Motor neuron (in vitro differentiated cells): ENCODE data around the gene SCNN1B. TPM values are rescaled to one million over a fixed set of nuclear protein-coding genes. Genes with fewer than 3 reads are reported as not detected.

Experiments
- ATAC-seq, 8 experiments: fragments of 200-7000 bp; cut with Tn5 transposase; replicated peaks in 6 of 8; 2 replicates each; pipeline ENCODE4 v1.8.0; 2021; ENCODE audit warnings: mild to moderate bottlenecking in 8 of 8, moderate library complexity in 8 of 8
- H3K27ac ChIP-seq, 2 donors: fragments of 250-450 bp; sonication (Bioruptor Pico); 2 replicates each; pipeline ENCODE4 v1.9.0; 2021; ENCODE audit warnings: antibody characterized with exemption in 2 of 2, mild to moderate bottlenecking in 2 of 2, moderate library complexity in 1 of 2
- H3K4me1 ChIP-seq, 2 donors: fragments of 250-450 bp; sonication (Bioruptor Pico); replicated peaks in 1 of 2; 2 replicates each; pipeline ENCODE4 v1.6.1; 2021; ENCODE audit warnings: antibody characterized with exemption in 2 of 2, mild to moderate bottlenecking in 2 of 2, moderate library complexity in 1 of 2
- H3K4me3 ChIP-seq, 5 donors: fragments of 250-450 bp; sonication (Bioruptor Pico); 2 replicates each; pipeline ENCODE4 v1.9.0; 2021; ENCODE audit warnings: antibody characterized with exemption in 5 of 5, mild to moderate bottlenecking in 5 of 5, moderate library complexity in 4 of 5
- WGBS, 10 experiments: fragments of 450-650 bp; shearing (Covaris generic); methylation state at CpG; one replicate each; pipeline ENCODE4 v1.0.0; 2022; 5-methylcytosine and 5-hydroxymethylcytosine counted together
- in situ Hi-C, 9 experiments: fragments of 400-800 bp; cut with MboI; loops; one replicate each; pipeline ENCODE4 v1.15.0; 2021; ENCODE audit warnings: low sequenced_read_pairs in 9 of 9, low pct_unique_long_range_greater_than_20kb in 2 of 9; ENCODE audit not compliant: unreplicated experiment in 9 of 9
- total RNA-seq, 8 experiments: library from RNA; unstranded; fragments of 300-600 nt; gene quantifications; 2 replicates each; pipeline versions ENCODE4 v1.2.3 to v1.2.4, GENCODE V29; 2022

SCNN1B gene
- total RNA-seq, 8 experiments from 2014 or later: 0.25 to 0.85 (median 0.59) TPM; not detected in 4

GRCh38 chr16:23317751-23318150 is 15.6 kb downstream of the SCNN1B start:
- no peak for ATAC-seq
- Histone ChIP-seq H3K4me1 (peaks cover 0 to 5% of the 10 kb centered on the region in 2 donors), H3K4me3 (no peak overlapping the region), H3K27ac (no peak overlapping the region)
- WGBS, 10 experiments: 0 to 100% (median 50%) methylated on average over 1 of the region's 2 CpGs; no CpG with 5 or more reads in 4 of the 10 experiments
- in situ Hi-C loops: no loop called here

- whole genome bisulfite sequencing, 10 experiments: 20 to 100% (median 93%) methylated on average over 1 to 2 of the region's 2 CpGs; no CpG with 5 or more reads in 4 of the 10 experiments
Measured at GRCh38 chr16:23318639-23319038, 16.5 kb downstream of the SCNN1B start.

DNA sequence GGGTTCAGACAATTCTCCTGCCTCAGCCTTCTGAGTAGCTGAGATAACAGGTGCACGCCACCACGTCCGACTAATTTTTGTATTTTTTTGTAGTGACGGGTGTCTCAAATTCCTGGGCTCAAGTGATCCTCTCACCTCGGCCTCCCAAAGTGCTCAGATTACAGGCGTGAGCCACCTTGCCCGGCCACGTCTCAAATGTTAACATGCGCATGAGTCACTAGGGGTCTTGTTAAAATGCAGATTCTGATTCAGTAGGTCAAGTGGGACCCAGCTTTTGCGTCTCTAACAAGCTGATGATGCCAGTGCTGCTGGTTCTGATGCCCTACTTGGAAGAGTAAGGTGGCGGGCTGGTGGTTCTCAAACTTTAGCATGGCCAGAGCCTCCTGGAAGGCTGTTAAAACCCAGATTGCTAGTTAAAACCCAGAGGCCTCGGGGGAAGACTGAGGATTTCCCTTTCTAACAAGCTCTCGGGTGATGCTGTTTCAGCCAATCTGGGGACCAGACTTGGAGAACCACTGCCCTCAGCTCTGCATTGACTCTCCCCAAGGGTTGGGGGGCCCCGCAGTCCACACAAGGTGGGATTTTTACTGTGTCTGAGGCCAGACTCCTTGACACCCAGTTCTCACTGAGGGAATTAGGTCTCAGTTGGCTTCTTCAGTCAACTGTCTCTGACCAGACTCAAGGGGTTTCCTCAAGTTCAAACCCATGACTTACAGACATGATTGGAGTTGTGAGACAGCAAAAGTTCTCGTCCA is 17.9 kb downstream of the SCNN1B start:
- in situ Hi-C loops: no loop called here
- WGBS, 10 experiments: 50 to 95% (median 78%) methylated on average over 1 to 13 of the region's 15 CpGs; no CpG with 5 or more reads in 1 of the 10 experiments
- H3K4me3 ChIP-seq: no peak overlapping the region
- ATAC-seq: no peak
- peaks cover 0 to 5% of the 10 kb centered on the region in 2 donors for H3K4me1 ChIP-seq
- H3K27ac ChIP-seq: no peak overlapping the region

More at GRCh38 chr16:23318639-23319038, 16.5 kb downstream of the SCNN1B start:
- Histone ChIP-seq H3K4me3 (no peak overlapping the region), H3K27ac (no peak overlapping the region), H3K4me1 (peaks cover 0 to 5% of the 10 kb centered on the region in 2 donors)
- in situ Hi-C loops: no loop called here
- ATAC-seq: no peak

DNA sequence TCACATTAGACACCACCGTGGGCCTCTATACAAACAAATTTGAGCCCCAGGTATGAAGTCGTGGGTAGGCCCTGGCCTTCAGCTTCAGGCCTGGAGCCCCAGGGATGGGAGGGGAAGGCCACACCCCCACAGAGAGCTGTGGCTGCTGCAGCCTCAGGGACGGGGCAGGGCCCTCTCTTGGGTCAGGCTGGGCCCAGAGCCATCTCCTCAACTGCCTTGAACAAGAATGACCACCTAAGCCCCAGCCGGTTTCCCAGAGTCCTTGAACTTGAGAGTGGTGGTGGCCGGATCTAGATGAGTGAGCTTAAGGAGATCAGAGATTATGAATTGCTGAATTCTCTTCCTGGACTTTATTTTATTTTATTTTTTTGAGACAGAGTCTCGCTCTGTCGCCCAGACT is 18.6 kb downstream of the SCNN1B start:
- WGBS, 10 experiments: 0 to 100% (median 80%) methylated on average over 1 to 2 of the region's 7 CpGs; no CpG with 5 or more reads in 5 of the 10 experiments
- Histone ChIP-seq H3K4me1 (peaks cover 0 to 5% of the 10 kb centered on the region in 2 donors), H3K27ac (no peak overlapping the region), H3K4me3 (no peak overlapping the region)
- peak in 2 of 8 experiments; percentile 78 to 84 for ATAC-seq
- in situ Hi-C loops: no loop called here

DNA sequence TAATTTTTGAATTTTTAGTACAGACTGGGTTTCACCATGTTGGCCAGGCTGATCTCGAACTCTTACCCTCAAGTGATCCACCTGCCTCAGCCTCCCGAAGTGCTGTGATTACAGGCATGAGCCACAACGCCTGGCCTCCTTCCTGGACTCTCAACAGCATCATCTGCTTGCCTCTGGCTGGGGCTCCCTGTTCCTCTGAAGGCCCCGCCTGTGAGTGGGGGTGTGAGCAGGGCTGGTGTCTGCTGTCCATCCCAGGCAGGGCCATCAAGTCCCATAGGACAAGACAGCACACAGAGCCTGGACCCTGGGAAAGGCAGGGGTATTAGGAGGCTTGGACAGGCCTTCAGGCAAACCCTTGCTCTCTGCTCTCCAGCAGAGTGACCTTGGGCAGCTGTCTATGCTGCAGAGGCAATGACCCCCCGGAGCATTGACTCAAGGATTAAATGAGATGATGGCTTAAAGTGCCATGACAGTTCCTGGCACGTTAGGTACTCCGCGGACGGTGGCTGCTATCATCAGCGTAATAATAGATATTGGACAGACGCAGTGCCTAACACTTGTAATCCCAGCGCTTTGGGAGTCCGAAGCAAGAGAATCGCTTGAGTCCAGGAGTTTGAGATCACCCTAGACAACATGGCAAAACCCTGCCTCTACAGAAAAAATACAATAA is 19.2 kb downstream of the SCNN1B start:
- peaks cover 0 to 5% of the 10 kb centered on the region in 2 donors for H3K4me1 ChIP-seq
- WGBS, 10 experiments: 40 to 93% (median 83%) methylated on average over 1 to 11 of the region's 14 CpGs; no CpG with 5 or more reads in 4 of the 10 experiments
- in situ Hi-C loops: no loop called here
- no peak overlapping the region for H3K27ac ChIP-seq
- no peak for ATAC-seq
- H3K4me3 ChIP-seq: no peak overlapping the region

- Histone ChIP-seq H3K27ac (no peak overlapping the region), H3K4me1 (no peaks in the 10 kb centered on the region), H3K4me3 (no peak overlapping the region)
- in situ Hi-C loops: no loop called here
- WGBS, 10 experiments: 14 to 100% (median 83%) methylated on average over 1 of the region's 1 CpG; no CpG with 5 or more reads in 4 of the 10 experiments
- ATAC-seq: no peak
Measured at GRCh38 chr16:23323224-23324030, 21.3 kb downstream of the SCNN1B start.

DNA sequence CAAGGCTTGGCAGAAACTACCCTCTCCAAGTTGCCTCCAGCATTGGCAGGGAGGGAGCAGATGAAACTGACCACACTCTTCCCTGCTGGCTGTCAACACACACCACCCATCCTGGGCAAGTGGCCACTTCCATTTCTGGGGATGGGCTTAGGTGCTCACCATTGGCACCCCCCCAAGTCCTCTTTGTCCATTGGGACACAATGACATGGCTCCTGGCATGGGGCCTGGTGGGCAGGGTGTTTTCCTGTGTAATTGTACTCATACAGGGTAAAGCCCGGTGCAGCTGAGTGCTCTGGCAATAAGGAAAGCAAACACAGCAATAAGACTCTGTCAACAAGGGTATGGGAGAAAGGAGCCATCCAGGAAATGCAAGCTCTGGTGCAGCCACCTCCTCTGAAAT is 22.6 kb downstream of the SCNN1B start:
- WGBS, 10 experiments: 17 to 50% methylated on average over 1 of the region's 1 CpG; no CpG with 5 or more reads in 8 of the 10 experiments

DNA sequence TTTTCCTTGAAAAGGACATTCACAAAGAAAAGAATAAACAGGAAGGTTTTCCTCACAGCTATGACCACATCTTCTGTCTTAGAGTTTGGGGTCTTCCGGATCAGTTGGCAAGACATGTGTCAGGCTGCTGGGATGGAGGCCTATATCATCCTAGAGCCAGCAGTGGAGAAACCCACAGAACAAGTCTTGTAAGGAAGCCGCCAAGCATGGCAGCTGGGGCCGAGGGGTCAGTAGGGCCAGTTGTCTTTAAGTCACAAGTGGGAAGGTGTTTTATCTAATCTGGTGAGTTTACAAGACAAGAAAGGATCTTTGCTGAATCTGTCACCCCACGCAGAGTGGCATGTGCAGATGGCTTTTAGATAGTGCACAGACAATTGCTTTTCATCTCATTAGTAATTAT is 25.7 kb downstream of the SCNN1B start:
- 10 to 97% (median 59%) methylated on average over 2 to 4 of the region's 4 CpGs; no CpG with 5 or more reads in 4 of the 10 experiments for WGBS, 10 experiments
- ATAC-seq: no peak
- no peak overlapping the region for H3K27ac ChIP-seq
- in situ Hi-C loops: no loop called here
- no peak overlapping the region for H3K4me3 ChIP-seq
- no peaks in the 10 kb centered on the region for H3K4me1 ChIP-seq

More for the DNA sequence above, 22.6 kb downstream of the SCNN1B start:
- Histone ChIP-seq H3K4me3 (no peak overlapping the region), H3K27ac (no peak overlapping the region), H3K4me1 (no peaks in the 10 kb centered on the region)
- peak in 2 of 8 experiments; percentile 16 to 32 for ATAC-seq
- in situ Hi-C loops: no loop called here

GRCh38 chr16:23330161-23330560 is 28.1 kb downstream of the SCNN1B start:
- Histone ChIP-seq H3K27ac (no peak overlapping the region), H3K4me3 (no peak overlapping the region), H3K4me1 (no peaks in the 10 kb centered on the region)
- WGBS, 10 experiments: 7 to 93% (median 20%) methylated on average over 1 to 3 of the region's 8 CpGs; no CpG with 5 or more reads in 5 of the 10 experiments
- in situ Hi-C loops: no loop called here
- no peak for ATAC-seq

DNA sequence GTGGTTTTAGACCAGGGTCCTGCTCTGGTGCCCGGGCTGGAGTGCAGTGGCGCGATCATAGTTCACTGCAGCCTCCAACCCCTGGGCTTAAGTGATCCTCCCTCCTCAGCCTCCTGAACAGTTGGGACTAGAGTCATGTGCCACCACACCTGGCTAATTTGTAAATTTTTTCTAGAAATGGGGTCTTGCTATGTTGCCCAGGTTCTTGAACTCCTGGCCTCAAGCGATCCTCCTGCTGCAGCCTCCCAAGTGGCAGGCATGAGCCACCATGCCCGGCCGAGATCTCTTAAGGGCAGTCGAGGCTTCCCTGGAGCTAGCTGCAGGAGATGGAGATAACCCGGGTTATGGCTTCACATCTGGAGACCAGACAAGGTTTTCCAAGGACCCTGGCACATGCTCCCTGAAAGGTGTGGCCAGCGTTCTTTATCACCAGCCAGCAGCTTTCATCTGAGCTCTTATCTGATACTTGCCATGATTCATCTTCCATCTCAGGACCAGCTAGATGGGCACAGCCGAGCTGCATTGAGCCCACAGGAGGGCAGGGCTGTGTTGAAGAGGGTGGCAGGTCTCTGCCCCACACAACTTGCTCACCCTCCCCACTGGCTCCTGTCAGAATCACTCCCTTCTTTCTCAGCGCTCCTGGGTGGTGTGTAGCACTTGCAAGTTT is 28.6 kb downstream of the SCNN1B start:
- in situ Hi-C loops: no loop called here
- no peak for ATAC-seq
- Histone ChIP-seq H3K4me1 (no peaks in the 10 kb centered on the region), H3K27ac (no peak overlapping the region), H3K4me3 (no peak overlapping the region)
- WGBS, 10 experiments: 17 to 90% (median 80%) methylated on average over 1 to 6 of the region's 11 CpGs; no CpG with 5 or more reads in 3 of the 10 experiments

- H3K4me1 ChIP-seq: no peaks in the 10 kb centered on the region
- in situ Hi-C loops: no loop called here
- no peak overlapping the region for H3K4me3 ChIP-seq
- no peak for ATAC-seq
- no peak overlapping the region for H3K27ac ChIP-seq
- 50 to 100% (median 80%) methylated on average over 1 to 3 of the region's 4 CpGs; no CpG with 5 or more reads in 3 of the 10 experiments for WGBS, 10 experiments
Measured at GRCh38 chr16:23333034-23333579, 31.0 kb downstream of the SCNN1B start.

- in situ Hi-C loops: no loop called here
- 0 to 100% (median 90%) methylated on average over 1 to 8 of the region's 11 CpGs; no CpG with 5 or more reads in 3 of the 10 experiments for WGBS, 10 experiments
Measured at GRCh38 chr16:23333831-23334456, 31.8 kb downstream of the SCNN1B start.

More at GRCh38 chr16:23333831-23334456, 31.8 kb downstream of the SCNN1B start:
- ATAC-seq: peak in 2 of 8 experiments; percentile 51 to 88
- H3K27ac ChIP-seq: no peak overlapping the region
- H3K4me1 ChIP-seq: no peaks in the 10 kb centered on the region
- H3K4me3 ChIP-seq: no peak overlapping the region
